NCI-H524 treated with DMSO at 0.1 percent for 48 hours (cell line): ENCODE measurements around the gene ARHGEF16.

Experiments used
- DNase-seq: peaks from one replicate; lab custom pipeline; 2025; lab: John Stamatoyannopoulos, UW

Gene ARHGEF16

DNA sequence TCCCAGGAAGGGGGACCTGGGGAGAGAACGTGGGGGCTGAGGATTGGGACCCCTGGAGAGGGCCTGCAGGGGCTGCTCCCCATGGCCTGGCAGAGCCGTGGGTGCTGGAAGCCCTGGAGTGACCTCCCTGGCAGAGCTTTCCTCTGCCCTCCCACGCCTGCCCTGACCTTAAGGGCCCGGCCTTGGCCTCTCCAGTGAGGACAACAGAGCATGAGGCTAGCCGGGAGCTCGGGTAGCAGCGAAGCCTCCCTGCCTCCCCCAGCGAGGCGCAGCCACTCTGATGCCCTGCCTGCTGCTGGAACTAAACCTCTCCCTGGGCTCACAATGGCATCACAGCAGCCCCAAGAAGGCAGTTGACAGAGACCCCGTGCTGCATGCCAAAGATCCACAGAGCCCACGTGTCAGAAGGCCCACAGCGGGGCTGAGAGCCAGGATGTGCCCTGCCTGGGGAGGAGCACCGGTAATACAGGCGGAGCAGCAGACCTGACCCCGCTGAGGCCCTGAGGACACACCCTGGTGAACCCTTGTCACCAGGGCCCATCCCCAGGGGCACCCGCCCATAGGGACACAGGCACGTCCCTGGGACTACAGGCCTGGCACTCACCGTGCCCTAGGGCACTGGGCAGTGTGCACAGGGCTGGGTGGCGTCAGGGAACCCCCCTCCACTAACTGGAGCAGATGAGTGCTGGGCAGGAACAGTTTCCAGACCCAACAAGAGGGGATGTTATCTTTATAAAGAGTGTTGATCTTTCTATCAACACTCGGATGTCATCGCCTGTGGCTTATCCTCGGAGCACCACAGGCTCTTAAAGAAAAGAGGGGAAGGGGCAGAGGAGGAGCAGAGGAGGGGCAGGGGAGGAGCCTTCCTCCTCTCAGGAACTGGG, 48.4 kb downstream of the ARHGEF16 start:
- DNase-seq, result no peak

DNA sequence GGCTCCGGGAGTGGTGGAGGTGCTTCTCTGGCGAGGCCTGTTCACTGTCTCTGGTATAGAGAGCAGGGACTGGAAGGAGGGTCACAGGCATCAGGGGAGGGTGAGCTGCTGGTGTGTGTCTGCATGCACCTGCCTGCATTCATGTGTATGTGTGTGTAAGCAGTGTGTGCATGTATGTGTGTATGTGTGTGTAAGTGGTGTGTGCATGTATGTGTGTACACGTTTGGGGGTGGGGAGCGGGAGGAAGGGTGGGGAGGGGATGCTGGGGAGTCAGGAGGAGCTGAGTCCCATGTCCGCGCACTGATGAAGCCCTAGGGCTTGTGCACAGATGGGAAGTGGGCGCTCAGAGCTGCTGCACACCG, 49.0 kb downstream of the ARHGEF16 start:
- DNase-seq, result no peak

DNA sequence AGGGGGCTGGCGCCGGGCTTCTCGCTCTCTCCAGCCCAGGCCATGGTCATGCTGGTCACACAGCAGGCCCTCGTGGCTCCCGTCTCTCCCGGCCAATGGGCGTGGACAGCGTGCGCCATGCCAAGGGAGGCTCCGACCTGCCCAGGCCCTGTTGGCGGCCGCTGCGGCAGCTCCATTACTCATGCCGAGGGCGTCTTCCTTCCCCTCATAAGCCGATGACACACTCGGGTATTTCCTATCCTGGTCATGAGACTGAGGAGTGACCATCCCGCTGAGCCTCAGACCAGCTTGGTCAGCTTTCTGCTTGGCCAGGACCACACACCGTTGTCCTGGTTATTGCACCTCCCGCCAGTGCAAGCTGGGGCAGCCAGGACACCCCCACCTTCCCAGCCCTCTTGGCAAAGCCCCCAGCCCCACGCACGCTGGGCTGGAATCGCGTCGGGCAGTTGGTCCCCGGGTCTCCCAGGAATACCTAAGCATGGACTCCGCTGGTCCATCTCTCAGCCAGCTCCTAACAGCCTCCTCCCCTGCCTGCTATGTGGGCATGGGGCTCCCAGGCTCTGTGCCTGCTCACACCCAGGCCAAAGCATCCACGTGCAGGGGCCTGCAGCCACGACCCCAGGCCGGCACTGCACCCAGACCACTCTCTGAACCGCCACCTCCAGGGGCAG, 49.8 kb downstream of the ARHGEF16 start:
- no peak for DNase-seq

- DNase-seq, result no peak
These were observed 50.3 kb downstream of the ARHGEF16 start for GRCh38 chr1:3504822-3505153.

GRCh38 chr1:3505161-3505560, 50.7 kb downstream of the ARHGEF16 start:
- DNase-seq, result no peak

- no peak for DNase-seq
These were observed 51.6 kb downstream of the ARHGEF16 start for GRCh38 chr1:3506041-3506440.

GRCh38 chr1:3506943-3507342, 52.5 kb downstream of the ARHGEF16 start:
- no peak for DNase-seq

DNA sequence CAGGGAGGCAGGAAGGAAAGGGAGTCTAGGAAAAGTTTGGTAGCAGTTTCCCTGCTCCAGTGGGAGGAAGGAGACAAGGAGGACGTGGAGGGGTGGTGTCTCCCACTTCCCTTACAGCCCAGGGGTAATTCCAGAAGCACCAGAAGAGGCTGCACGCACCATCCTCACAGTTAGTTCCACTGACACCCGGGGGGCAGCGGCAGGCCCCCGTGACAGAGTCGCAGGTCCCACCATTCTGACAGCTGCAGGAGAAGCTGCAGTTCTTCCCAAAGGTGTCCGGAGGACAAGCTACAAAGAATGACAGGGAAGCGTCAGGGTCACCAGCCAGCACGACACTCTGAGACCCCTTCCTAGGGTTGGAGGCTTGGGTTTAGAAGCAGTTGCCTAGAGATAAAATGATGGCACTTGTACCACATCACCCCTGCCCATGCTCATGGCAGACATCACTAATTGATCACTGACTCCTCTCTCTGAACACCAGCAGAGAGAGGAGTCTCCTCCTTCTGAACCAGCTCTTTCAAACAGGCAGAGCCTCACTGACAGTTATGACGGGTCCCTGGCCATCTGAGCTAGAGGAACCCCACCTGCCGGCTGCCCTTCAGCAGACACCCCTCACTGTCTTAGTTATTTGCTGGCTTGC, 53.3 kb downstream of the ARHGEF16 start:
- no peak for DNase-seq

DNA sequence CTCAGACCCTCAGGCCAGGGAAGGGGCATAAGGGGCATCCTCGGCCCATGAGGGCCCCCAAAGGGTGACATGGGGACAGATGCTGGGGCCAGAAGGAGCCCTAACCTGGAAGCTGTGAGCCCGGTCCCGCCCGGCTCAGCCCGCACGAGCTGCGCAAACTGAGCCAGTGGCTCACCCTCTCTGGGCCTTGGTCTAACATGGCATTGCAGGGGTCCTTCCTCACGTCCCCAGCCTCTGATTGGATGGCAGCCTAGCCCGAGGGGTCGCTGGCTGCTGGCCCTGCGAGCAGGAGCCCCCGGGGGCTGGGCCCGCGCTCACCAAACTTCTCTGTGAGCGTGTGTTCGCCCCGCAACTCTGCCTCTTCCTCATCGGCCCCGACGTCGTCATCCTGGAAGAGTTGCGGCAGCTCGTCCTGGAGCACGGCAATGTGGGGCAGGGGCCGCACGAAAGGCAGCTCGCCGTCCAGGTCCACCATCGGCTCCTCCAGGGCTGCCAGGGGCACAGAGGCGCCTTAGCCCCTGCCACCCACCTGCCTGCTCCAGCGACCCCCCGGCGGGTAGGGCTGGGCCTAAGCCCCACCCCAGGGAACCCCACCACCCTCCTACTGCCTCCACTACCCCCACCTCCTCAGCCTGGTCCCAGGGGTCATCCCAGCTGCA, 54.4 kb downstream of the ARHGEF16 start:
- DNase-seq, result no peak

DNA sequence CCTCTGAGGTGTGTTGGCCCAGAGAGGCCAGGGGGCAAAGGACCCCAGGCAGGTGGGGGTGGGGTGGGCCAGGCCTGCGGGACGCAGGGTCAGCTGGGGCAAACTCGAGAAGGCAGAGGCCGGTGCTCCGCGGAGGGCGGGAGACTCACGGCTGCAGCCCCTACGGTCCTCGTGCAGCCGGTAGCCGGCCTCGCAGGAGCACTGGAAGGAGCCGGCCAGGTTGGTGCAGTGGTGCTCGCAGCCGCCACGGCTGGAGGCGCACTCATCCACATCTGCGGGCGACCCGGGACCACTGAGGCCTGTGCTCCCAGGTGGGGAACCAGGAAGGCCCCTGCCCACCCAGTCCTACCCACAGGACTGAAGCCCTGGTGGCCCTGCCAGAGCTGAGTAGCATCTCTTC, 55.3 kb downstream of the ARHGEF16 start:
- no peak for DNase-seq

- no peak for DNase-seq
These were observed 55.9 kb downstream of the ARHGEF16 start for GRCh38 chr1:3510136-3510955.

- DNase-seq, result no peak
These were observed 56.4 kb downstream of the ARHGEF16 start for GRCh38 chr1:3510956-3511250.

DNA sequence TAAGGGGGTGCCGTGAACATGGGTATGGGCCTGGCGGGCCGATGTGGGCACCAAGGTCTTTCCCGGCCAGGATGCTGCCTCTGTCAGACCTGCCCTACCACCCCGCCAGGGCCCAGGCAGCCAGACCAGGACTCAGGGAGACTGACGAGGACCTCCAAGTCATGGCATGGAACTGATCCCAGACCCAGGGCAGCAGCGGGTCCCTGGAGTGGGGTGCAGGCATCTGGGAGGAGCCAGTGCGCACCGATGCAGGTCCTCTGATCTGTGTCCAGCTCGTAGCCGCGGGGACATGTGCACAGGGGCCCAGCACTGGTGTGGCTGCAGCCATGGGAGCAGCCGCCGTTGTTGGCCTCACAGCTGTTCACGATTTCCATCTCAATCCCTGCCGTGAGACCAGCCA, 56.8 kb downstream of the ARHGEF16 start:
- DNase-seq, result no peak

- DNase-seq, result no peak
These were observed 57.4 kb downstream of the ARHGEF16 start for GRCh38 chr1:3511856-3512255.

DNA sequence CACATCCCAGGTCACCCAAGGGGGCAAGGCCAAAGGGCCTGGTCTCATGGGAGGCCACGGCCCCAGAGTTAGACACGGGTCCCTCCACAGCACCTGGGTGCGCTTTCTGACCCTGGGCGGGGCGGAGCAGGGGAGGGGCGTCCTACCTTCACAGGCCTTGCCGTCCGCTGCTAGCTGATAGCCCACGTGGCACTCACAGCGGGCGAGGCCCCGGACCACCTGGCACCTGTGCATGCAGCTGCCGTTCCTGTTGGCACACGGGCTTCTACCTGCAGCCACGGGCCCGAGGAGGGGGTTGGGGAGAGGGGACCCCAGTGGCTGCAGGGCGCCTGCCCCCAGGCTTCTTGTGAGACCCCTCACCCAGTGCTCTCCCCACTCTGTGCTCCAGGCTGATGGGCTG, 59.9 kb downstream of the ARHGEF16 start:
- no peak for DNase-seq

DNA sequence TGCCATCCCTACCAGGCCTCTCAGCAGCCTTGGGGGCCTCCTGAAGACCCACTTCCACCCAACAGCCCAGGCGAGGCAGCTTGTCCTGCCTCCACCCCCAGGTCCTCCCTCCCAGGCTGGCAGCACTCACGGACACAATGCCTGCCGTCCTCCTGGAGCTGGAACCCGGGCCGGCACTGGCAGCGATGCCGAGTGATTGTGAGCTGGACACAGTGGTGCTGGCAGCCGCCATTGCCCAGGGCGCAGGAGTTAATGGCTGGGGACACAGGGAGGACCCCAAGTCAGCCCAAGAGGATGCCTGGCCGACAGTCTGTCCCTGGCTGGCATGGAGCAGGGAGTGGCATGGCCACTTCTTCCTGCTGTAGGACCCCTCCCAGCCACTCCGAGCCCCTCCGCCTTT, 60.8 kb downstream of the ARHGEF16 start:
- DNase-seq, result no peak

- DNase-seq, result no peak
These were observed 61.5 kb downstream of the ARHGEF16 start for GRCh38 chr1:3515774-3516480.

DNA sequence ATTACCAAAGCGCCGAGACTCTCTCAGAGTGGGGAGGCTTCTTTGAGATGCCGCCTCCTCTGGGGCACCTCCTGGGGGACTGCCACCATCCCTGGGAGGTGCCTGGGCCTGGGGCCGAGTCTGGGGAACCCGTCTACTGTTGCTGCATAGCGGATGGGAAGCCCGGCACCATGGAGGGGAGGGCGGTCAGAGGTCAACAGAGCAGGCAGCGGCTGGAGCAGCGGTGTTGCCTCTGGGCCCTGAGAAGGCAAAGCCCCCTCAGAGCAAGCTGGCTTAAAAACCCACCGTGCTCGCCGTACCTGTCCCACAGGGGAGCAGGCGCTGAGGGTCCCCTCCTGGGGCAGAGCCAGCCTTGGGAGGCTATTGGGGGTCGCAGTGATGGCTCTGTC, 62.0 kb downstream of the ARHGEF16 start:
- DNase-seq, result no peak

GRCh38 chr1:3516911-3517675, 62.6 kb downstream of the ARHGEF16 start:
- DNase-seq, result no peak

GRCh38 chr1:3518256-3518655, 63.8 kb downstream of the ARHGEF16 start:
- DNase-seq, result no peak

DNA sequence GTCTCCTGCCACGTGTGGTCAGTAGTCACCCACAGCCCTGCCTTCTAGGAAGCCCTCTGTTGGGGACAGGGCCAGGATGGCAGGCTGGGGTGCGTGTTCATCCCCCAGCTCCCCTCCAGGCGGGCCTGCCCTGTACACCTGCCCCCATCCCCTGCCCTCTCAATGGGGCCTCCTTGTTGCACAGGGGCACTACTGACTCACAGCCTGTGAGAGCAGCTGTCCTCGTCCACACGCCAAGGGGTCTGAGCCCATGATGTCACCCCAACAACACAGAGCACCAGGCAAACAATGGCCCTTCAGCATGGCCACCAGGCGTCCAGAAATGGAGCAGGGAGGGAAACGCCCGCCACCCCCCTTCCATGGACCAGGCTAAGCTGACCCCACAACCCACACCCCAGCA, 64.3 kb downstream of the ARHGEF16 start:
- no peak for DNase-seq
